Hepatocyte (in vitro differentiated cells): Measurements from ENCODE around the gene DIAPH3. TPM values are rescaled to one million over a fixed set of nuclear protein-coding genes. Genes with fewer than 3 reads are reported as not detected.
"Not testable (repeated sequence)": the region's sequence is repeated elsewhere in the genome, so short reads cannot be mapped to it uniquely, and the experiment has no call there.

ENCODE experiments used
- DNase-seq: peaks from one replicate; pipeline ENCODE4 v3.0.0-alpha.2; 2016; ENCODE audit warnings: low spot score
- H2AFZ ChIP-seq: fragments of 200-600 bp; sonication (generic); 2 replicates; pipeline ENCODE4 v1.6.0; 2016; ENCODE audit warnings: antibody characterized with exemption, mild to moderate bottlenecking
- H3K27ac ChIP-seq: fragments of 200-600 bp; sonication (generic); 2 replicates; pipeline ENCODE4 v1.5.1; 2016; ENCODE audit warnings: mild to moderate bottlenecking
- H3K27me3 ChIP-seq: fragments of 200-600 bp; sonication (generic); 2 replicates; pipeline ENCODE4 v1.6.1; 2016
- H3K36me3 ChIP-seq: fragments of 200-600 bp; sonication (generic); replicated peaks from 2 replicates; pipeline ENCODE4 v1.5.1; 2016; ENCODE audit warnings: low read depth; ENCODE audit not compliant: insufficient read depth
- H3K4me1 ChIP-seq: fragments of 200-600 bp; sonication (generic); 2 replicates; pipeline ENCODE4 v1.5.1; 2016; ENCODE audit warnings: mild to moderate bottlenecking, moderate library complexity; ENCODE audit not compliant: insufficient read depth
- H3K4me2 ChIP-seq: fragments of 200-600 bp; sonication (generic); 2 replicates; pipeline ENCODE4 v1.6.0; 2016
- H3K4me3 ChIP-seq: fragments of 200-600 bp; sonication (generic); 2 replicates; pipeline ENCODE4 v1.5.1; 2016; ENCODE audit warnings: mild to moderate bottlenecking
- H3K79me2 ChIP-seq: fragments of 200-600 bp; sonication (generic); 2 replicates; pipeline ENCODE4 v1.6.0; 2017; ENCODE audit warnings: mild to moderate bottlenecking
- H3K9me2 ChIP-seq: fragments of 200-600 bp; sonication (generic); replicated peaks from 2 replicates; pipeline ENCODE4 v1.6.0; 2017; ENCODE audit warnings: mild to moderate bottlenecking; ENCODE audit not compliant: insufficient read depth
- H3K9me3 ChIP-seq: fragments of 200-600 bp; sonication (generic); 2 replicates; pipeline ENCODE4 v1.5.1; 2016; ENCODE audit warnings: low read depth, mild to moderate bottlenecking
- H4K20me1 ChIP-seq: fragments of 200-600 bp; sonication (generic); 2 replicates; pipeline ENCODE4 v1.6.0; 2016; ENCODE audit warnings: mild to moderate bottlenecking; ENCODE audit not compliant: insufficient read depth, poor library complexity, severe bottlenecking
- EZH2 ChIP-seq: fragments of 200-600 bp; sonication (generic); IDR thresholded peaks from 2 replicates; pipeline ENCODE4 v1.6.1; 2016; ENCODE audit warnings: antibody characterized with exemption, mild to moderate bottlenecking, borderline replicate concordance
- EZH2phosphoT487 ChIP-seq: fragments of 200-600 bp; sonication (generic); IDR thresholded peaks from one replicate; pipeline ENCODE4 v1.6.1; 2018; ENCODE audit warnings: antibody characterized with exemption, mild to moderate bottlenecking, low read depth, moderate library complexity; ENCODE audit not compliant: unreplicated experiment, severe bottlenecking
- whole genome bisulfite sequencing: methylation state at CpG from one replicate; pipeline ENCODE4 v1.1.6; 2016; ENCODE audit warnings: low lambda C conversion rate; ENCODE audit errors: missing lambda C conversion rate; 5-methylcytosine and 5-hydroxymethylcytosine counted together
- polyA plus RNA-seq: library from polyadenylated mRNA; unstranded; fragments of >200 nt; fragmentation: Nextera tagmentation; extraction: Ambion mirVana; gene quantifications from 2 replicates; pipeline ENCODE4 v1.2.1, GENCODE V29; 2016
- total RNA-seq: library from RNA; depleted of rRNA; stranded (reverse); fragments of >200 nt; gene quantifications from 2 replicates; pipeline ENCODE4 v1.2.3, GENCODE V29; 2014
- TF ChIP-seq, protein P1 (sequence below): fragments of 200-600 bp; sonication (generic); IDR thresholded peaks from 2 replicates; pipeline ENCODE4 v1.5.1; 2016; ENCODE audit warnings: antibody characterized with exemption, mild to moderate bottlenecking; ENCODE audit not compliant: poor library complexity

DIAPH3 gene
- total and polyA plus RNA-seq, 2 experiments from 2014 or later, result 4.7 to 7.9 TPM

DNA sequence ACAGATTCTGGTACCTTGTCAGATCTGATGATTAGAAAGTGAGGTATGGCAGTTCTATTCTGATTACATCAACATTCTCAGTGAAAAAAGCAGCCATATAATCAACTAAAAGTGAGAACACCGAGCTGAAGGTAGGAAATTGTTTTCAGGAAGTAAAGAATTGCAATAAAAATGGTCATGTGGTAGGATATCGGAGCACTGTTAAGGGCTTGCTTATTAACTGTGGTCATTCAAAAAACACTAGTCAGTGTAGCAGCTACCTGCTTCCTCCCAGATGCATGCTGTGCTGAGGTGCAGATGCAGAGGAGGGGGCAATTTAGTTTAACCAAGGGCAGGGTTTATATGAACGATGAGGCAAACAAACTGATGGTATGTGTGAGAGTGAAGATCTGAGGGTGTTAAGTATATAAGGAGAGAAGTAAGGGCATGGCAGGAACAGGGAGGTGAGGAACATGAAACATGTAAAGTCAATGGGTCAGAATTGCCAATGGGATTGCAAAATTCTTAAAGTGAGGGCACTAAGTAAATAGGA lies 111.9 kb downstream of the DIAPH3 start:
- Histone ChIP-seq H4K20me1 (no peaks in the 10 kb centered on the region), H3K4me3 (no peak overlapping the region), H3K27ac (no peak overlapping the region), H3K36me3 (no peaks in the 10 kb centered on the region), H3K27me3 (no peaks in the 10 kb centered on the region), H3K9me2 (no peaks in the 10 kb centered on the region), H3K4me1 (no peaks in the 10 kb centered on the region), H2AFZ (no peak overlapping the region), H3K4me2 (no peak overlapping the region), H3K9me3 (no peaks in the 10 kb centered on the region), H3K79me2 (no peaks in the 10 kb centered on the region)
- 72% methylated on average over 3 of the region's 3 CpGs for WGBS
- TF ChIP-seq EZH2, result no peak
- TF ChIP-seq, protein P1, sequence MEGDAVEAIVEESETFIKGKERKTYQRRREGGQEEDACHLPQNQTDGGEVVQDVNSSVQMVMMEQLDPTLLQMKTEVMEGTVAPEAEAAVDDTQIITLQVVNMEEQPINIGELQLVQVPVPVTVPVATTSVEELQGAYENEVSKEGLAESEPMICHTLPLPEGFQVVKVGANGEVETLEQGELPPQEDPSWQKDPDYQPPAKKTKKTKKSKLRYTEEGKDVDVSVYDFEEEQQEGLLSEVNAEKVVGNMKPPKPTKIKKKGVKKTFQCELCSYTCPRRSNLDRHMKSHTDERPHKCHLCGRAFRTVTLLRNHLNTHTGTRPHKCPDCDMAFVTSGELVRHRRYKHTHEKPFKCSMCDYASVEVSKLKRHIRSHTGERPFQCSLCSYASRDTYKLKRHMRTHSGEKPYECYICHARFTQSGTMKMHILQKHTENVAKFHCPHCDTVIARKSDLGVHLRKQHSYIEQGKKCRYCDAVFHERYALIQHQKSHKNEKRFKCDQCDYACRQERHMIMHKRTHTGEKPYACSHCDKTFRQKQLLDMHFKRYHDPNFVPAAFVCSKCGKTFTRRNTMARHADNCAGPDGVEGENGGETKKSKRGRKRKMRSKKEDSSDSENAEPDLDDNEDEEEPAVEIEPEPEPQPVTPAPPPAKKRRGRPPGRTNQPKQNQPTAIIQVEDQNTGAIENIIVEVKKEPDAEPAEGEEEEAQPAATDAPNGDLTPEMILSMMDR, result no peak
- no peak for TF ChIP-seq EZH2phosphoT487
- DNase-seq, result no peak

DNA sequence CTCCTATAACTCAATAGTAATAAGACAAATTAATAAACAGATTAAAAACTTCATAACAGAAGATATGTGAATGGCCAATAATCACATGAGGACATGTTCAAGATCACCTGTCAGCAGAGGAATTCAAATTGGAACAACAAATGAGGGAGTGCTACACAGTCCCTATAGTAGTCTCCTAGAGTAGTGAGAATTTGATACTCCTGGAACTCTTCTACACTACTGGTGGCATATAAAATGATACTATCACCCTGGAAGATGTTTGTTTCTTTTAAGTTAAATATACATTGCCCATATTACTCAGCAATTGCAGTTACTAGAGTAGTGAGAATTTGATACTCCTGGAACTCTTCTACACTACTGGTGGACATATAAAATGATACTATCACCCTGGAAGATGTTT lies 115.4 kb downstream of the DIAPH3 start:
- H3K4me1 ChIP-seq, H3K9me3 ChIP-seq, H3K9me2 ChIP-seq, H3K27ac ChIP-seq, H4K20me1 ChIP-seq, H3K79me2 ChIP-seq, DNase-seq, H3K36me3 ChIP-seq, H3K27me3 ChIP-seq, H3K4me2 ChIP-seq, H2AFZ ChIP-seq, H3K4me3 ChIP-seq: not testable (repeated sequence)

DNA sequence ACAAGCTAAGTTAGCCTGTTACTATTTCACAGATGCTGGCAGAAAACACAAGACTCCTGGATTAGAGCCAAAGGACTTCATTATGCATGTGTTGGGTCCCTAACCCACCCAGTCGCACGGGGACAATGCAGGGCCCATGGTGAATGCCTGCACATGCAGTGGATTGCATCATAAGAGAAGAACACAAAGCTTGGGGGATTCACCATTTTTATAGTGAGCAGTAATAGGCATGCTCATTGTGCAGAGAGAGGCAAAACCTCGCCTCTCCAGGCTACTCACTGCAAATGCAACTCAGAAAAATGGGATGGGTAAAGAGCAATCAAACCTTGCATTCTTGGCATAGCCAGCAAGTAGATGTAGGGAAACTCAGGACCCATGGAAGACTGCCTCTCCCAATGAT lies 115.8 kb downstream of the DIAPH3 start:
- no peak overlapping the region for H3K27ac ChIP-seq

DNA sequence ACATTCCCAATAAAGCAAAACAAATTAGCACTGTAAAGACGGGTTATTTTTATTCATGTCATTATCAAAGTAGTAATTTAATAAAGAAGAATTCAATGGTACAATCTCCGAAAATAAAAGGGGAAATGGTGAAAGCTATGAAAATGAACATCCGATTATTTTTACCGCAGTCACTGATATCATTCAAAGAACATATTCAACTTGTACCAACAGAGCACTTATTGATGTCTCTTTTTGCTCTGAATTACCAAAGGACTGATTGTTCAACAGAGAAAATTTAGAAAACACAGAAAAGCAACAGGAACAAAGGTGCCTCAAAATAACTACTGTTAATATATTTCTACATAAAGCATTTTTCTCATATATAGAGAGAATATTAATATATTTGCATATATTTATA lies 119.4 kb downstream of the DIAPH3 start:
- Histone ChIP-seq H3K36me3 (no peaks in the 10 kb centered on the region), H3K27me3 (no peaks in the 10 kb centered on the region), H2AFZ (no peak overlapping the region), H3K4me2 (no peak overlapping the region), H3K27ac (no peak overlapping the region), H4K20me1 (no peaks in the 10 kb centered on the region), H3K4me3 (no peak overlapping the region), H3K79me2 (no peaks in the 10 kb centered on the region), H3K9me2 (no peaks in the 10 kb centered on the region), H3K4me1 (no peaks in the 10 kb centered on the region), H3K9me3 (no peaks in the 10 kb centered on the region)
- no peak for DNase-seq
- TF ChIP-seq EZH2phosphoT487 (no peak), EZH2 (no peak)
- TF ChIP-seq, protein P1, result no peak
- 98% methylated on average over 4 of the region's 4 CpGs for WGBS

More for the DNA sequence above, 115.8 kb downstream of the DIAPH3 start:
- Histone ChIP-seq H3K36me3 (no peaks in the 10 kb centered on the region), H3K4me2 (no peak overlapping the region), H2AFZ (no peak overlapping the region), H3K79me2 (no peaks in the 10 kb centered on the region), H3K27me3 (no peaks in the 10 kb centered on the region), H3K9me3 (no peaks in the 10 kb centered on the region), H3K4me1 (no peaks in the 10 kb centered on the region), H4K20me1 (no peaks in the 10 kb centered on the region), H3K9me2 (no peaks in the 10 kb centered on the region), H3K4me3 (no peak overlapping the region)
- no peak for DNase-seq
- TF ChIP-seq, protein P1, result no peak
- TF ChIP-seq EZH2phosphoT487 (no peak), EZH2 (no peak)
- 82% methylated on average over 3 of the region's 3 CpGs for WGBS
